Suprapubic skin (tissue), 4 donors: ENCODE measurements around the gene RGS12.

Source experiments
- POLR2A ChIP-seq, 2 donors: fragments of 450-650 bp; IDR thresholded peaks; one replicate each; pipeline ENCODE4 v1.6.1; 2017; ENCODE audit warnings: antibody characterized with exemption in 2 of 2, mild to moderate bottlenecking in 2 of 2, moderate library complexity in 2 of 2
- POLR2AphosphoS5 ChIP-seq, 3 donors: sonication (generic); formaldehyde crosslinking; IDR thresholded peaks; one replicate each; pipeline ENCODE4 v1.6.1; 2017; ENCODE audit warnings: antibody characterized with exemption in 3 of 3
- TF ChIP-seq, protein P1 (sequence below), 2 donors: fragments of 200-600 bp in 1 of 2; fragments of 450-650 bp in 1 of 2; sonication (generic) in 1 of 2; IDR thresholded peaks; one replicate each; pipeline ENCODE4 v1.5.1; 2016 to 2019; ENCODE audit warnings: antibody characterized with exemption in 2 of 2, mild to moderate bottlenecking in 1 of 2, moderate library complexity in 1 of 2

DNA sequence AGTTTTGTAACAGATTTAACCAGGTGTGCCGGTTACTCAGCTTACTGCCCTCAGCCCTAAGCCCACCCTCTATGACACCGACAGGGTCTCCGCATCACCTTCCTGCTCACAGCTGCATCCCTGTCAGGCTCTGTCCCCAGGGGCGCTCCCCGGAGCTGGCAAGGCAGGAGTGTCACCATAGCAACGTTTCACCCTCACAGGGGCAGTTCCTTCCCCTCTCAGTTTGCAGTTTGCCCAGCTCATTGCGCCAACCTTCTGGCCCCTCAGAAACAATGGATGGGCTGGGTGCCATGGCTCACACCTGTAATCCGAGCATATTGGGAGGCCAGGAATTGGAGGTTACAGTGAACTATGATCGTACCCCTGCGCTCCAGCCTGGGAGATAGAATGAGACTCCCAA is 42.6 kb downstream of the RGS12 start:
- TF ChIP-seq, protein P1, sequence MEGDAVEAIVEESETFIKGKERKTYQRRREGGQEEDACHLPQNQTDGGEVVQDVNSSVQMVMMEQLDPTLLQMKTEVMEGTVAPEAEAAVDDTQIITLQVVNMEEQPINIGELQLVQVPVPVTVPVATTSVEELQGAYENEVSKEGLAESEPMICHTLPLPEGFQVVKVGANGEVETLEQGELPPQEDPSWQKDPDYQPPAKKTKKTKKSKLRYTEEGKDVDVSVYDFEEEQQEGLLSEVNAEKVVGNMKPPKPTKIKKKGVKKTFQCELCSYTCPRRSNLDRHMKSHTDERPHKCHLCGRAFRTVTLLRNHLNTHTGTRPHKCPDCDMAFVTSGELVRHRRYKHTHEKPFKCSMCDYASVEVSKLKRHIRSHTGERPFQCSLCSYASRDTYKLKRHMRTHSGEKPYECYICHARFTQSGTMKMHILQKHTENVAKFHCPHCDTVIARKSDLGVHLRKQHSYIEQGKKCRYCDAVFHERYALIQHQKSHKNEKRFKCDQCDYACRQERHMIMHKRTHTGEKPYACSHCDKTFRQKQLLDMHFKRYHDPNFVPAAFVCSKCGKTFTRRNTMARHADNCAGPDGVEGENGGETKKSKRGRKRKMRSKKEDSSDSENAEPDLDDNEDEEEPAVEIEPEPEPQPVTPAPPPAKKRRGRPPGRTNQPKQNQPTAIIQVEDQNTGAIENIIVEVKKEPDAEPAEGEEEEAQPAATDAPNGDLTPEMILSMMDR (IDR thresholded peaks at IDR 0.05): no peak
- no peak for TF ChIP-seq POLR2A (IDR thresholded peaks at IDR 0.05)
- TF ChIP-seq POLR2AphosphoS5 (IDR thresholded peaks at IDR 0.05): no peak
